Fibroblast of lung (primary cell): ENCODE results near the gene PRDM16. TPM values are rescaled to one million over a fixed set of nuclear protein-coding genes. Genes with fewer than 3 reads are reported as not detected.
A peak's percentile ranks its signal among the peaks of the same experiment; 100 is the strongest.

Experiments used
- DNase-seq, 2 donors: peaks; one replicate each; pipeline versions ENCODE4 v3.0.0 to v3.0.0-alpha.2; 2010; ENCODE audit warnings: low read depth in 2 of 2
- H2AFZ ChIP-seq: 2 replicates; pipeline ENCODE4 v1.5.1; 2012; ENCODE audit warnings: low read length, control low read depth, inconsistent platforms
- H3K27ac ChIP-seq: 2 replicates; pipeline ENCODE4 v1.5.1; 2011; ENCODE audit warnings: low read length, control low read depth; ENCODE audit not compliant: insufficient read depth
- H3K27me3 ChIP-seq: 2 replicates; pipeline ENCODE4 v1.5.1; 2011; ENCODE audit warnings: mild to moderate bottlenecking, low read length; ENCODE audit not compliant: control insufficient read depth, insufficient read depth
- H3K36me3 ChIP-seq: 2 replicates; pipeline ENCODE4 v1.5.1; 2011; ENCODE audit warnings: low read length; ENCODE audit not compliant: control insufficient read depth, insufficient read depth
- H3K4me1 ChIP-seq: 2 replicates; pipeline ENCODE4 v1.5.1; 2011; ENCODE audit warnings: low read length; ENCODE audit not compliant: control insufficient read depth, insufficient read depth; ENCODE audit errors: extremely low read depth
- H3K4me2 ChIP-seq: 2 replicates; pipeline ENCODE4 v1.5.1; 2011; ENCODE audit warnings: low read length, control low read depth; ENCODE audit not compliant: insufficient read depth; ENCODE audit errors: extremely low read depth
- H3K4me3 ChIP-seq, 4 experiments: fragments of 200-600 bp in 1 of 4; sonication (generic) in 1 of 4; replicated peaks in 1 of 4; 2 replicates each; pipeline ENCODE4 v1.5.1; 2011 to 2016; ENCODE audit warnings: low read length in 4 of 4, low read depth in 3 of 4, mild to moderate bottlenecking in 3 of 4, control low read depth in 2 of 4, inconsistent platforms in 1 of 4, mixed read lengths in 1 of 4; ENCODE audit not compliant: insufficient read depth in 1 of 4; ENCODE audit errors: control extremely low read depth in 1 of 4
- H3K79me2 ChIP-seq: 2 replicates; pipeline ENCODE4 v1.5.1; 2012; ENCODE audit warnings: mild to moderate bottlenecking, low read length, inconsistent platforms; ENCODE audit not compliant: control insufficient read depth, insufficient read depth
- H3K9ac ChIP-seq: 2 replicates; pipeline ENCODE4 v1.5.1; 2011; ENCODE audit warnings: mild to moderate bottlenecking, low read length, control low read depth; ENCODE audit not compliant: insufficient read depth
- H3K9me3 ChIP-seq: 2 replicates; pipeline ENCODE4 v1.5.1; 2012; ENCODE audit warnings: low read depth, low read length; ENCODE audit not compliant: control insufficient read depth, insufficient read depth
- H4K20me1 ChIP-seq: 2 replicates; pipeline ENCODE4 v1.5.1; 2011; ENCODE audit warnings: low read length; ENCODE audit not compliant: control insufficient read depth, insufficient read depth; ENCODE audit errors: extremely low read depth
- EZH2 ChIP-seq: IDR thresholded peaks from 2 replicates; pipeline ENCODE4 v1.5.1; 2012; ENCODE audit warnings: low read length, control low read depth, mild to moderate bottlenecking; ENCODE audit errors: missing control alignments
- polyA plus RNA-seq, 2 donors: library from polyadenylated mRNA; depleted of rRNA in 1 of 2; stranded (reverse) in 1 of 2; unstranded in 1 of 2; fragments of >200 nt; gene quantifications; 2 replicates each; pipeline ENCODE4 v1.2.1, GENCODE V29; 2011 to 2012; ENCODE audit warnings: missing spikeins in 1 of 2
- total RNA-seq: library from RNA; depleted of rRNA; stranded (reverse); fragments of >200 nt; gene quantifications from 2 replicates; pipeline ENCODE4 v1.2.1, GENCODE V29; 2014
- TF ChIP-seq, protein P1 (sequence below), 2 donors: IDR thresholded peaks in 1 of 2; conservative IDR thresholded peaks in 1 of 2; 1 replicate in 1 of 2; 2 replicates in 1 of 2; pipeline ENCODE4 v1.5.1; 2011 to 2012; ENCODE audit warnings: low read length in 2 of 2, control low read depth in 1 of 2, inconsistent platforms in 1 of 2, low read depth in 1 of 2, mild to moderate bottlenecking in 1 of 2

PRDM16 gene
- total and polyA plus RNA-seq, 2 donors (not counting 1 experiment from before 2014, with no cell fraction given): 0.30 to 1.8 TPM

DNA sequence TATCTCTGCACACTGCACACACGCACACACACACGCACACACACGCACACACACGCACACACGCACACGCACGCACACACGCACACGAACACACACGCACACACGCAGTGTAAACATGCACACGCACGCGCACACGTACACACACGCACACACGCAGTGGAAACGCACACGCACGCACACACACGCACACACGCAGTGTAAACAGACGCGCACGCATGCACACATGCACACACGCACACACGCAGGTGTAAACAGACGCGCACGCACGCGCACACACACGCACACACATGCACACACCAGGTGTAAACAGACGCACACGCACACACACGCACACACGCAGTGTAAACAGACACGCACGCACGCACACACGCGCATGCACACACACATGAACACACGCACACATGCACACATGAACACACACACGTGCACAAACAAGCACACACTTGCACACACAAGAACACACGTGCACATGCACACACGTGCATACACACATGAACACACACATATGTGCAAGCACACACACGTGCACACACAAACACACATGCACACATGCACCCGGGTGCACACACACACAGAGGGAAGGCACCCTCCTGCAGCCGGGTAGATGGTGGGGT, 45.2 kb downstream of the PRDM16 start:
- H2AFZ ChIP-seq: no peak overlapping the region
- H3K4me1 ChIP-seq: no peaks in the 10 kb centered on the region
- no peak overlapping the region for H3K4me2 ChIP-seq
- H3K36me3 ChIP-seq: no peaks in the 10 kb centered on the region
- TF ChIP-seq, protein P1, sequence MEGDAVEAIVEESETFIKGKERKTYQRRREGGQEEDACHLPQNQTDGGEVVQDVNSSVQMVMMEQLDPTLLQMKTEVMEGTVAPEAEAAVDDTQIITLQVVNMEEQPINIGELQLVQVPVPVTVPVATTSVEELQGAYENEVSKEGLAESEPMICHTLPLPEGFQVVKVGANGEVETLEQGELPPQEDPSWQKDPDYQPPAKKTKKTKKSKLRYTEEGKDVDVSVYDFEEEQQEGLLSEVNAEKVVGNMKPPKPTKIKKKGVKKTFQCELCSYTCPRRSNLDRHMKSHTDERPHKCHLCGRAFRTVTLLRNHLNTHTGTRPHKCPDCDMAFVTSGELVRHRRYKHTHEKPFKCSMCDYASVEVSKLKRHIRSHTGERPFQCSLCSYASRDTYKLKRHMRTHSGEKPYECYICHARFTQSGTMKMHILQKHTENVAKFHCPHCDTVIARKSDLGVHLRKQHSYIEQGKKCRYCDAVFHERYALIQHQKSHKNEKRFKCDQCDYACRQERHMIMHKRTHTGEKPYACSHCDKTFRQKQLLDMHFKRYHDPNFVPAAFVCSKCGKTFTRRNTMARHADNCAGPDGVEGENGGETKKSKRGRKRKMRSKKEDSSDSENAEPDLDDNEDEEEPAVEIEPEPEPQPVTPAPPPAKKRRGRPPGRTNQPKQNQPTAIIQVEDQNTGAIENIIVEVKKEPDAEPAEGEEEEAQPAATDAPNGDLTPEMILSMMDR (conservative IDR thresholded peaks at IDR 0.05 in 1 of 2, IDR thresholded peaks at IDR 0.05 in 1 of 2; ENCODE audit: low read depth in 1 of 2, low read length in 2 of 2): no peak
- no peak for TF ChIP-seq EZH2
- H3K9me3 ChIP-seq: peaks cover 4% of the 10 kb centered on the region
- peak in 1 of 2 donors; percentile 6 for DNase-seq
- H3K27me3 ChIP-seq: no peaks in the 10 kb centered on the region
- H3K79me2 ChIP-seq: no peaks in the 10 kb centered on the region
- H3K4me3 ChIP-seq: no peak overlapping the region
- H3K27ac ChIP-seq: no peak overlapping the region
- no peaks in the 10 kb centered on the region for H4K20me1 ChIP-seq
- H3K9ac ChIP-seq: no peak overlapping the region

DNA sequence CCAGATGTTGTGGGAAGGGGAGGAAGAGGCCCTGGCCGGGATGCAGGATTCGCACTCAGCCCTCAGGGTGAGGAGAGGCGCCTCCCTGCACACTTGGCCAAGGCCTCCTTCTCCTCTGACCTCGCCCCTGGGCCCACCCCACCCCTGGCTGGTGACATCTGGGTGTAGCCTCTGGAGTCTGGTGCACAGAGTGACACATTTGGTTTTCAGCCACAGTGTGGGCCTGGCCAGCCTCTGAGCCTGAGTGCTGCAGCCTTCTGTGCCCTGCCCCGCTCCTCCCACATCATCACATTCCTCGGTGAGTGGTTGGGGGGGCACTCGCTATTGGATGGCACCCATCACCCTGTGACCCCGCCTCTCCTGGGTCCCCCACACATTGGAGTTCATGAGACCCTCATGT, 45.8 kb downstream of the PRDM16 start:
- no peaks in the 10 kb centered on the region for H4K20me1 ChIP-seq
- no peak for DNase-seq
- H3K27ac ChIP-seq: no peak overlapping the region
- no peak overlapping the region for H2AFZ ChIP-seq
- H3K4me1 ChIP-seq: no peaks in the 10 kb centered on the region
- peaks cover 4% of the 10 kb centered on the region for H3K9me3 ChIP-seq
- no peaks in the 10 kb centered on the region for H3K36me3 ChIP-seq
- no peak overlapping the region for H3K4me2 ChIP-seq
- no peak for TF ChIP-seq EZH2
- TF ChIP-seq, protein P1 (conservative IDR thresholded peaks at IDR 0.05 in 1 of 2, IDR thresholded peaks at IDR 0.05 in 1 of 2; ENCODE audit: low read depth in 1 of 2, low read length in 2 of 2): no peak
- no peak overlapping the region for H3K4me3 ChIP-seq
- no peaks in the 10 kb centered on the region for H3K27me3 ChIP-seq
- no peaks in the 10 kb centered on the region for H3K79me2 ChIP-seq
- no peak overlapping the region for H3K9ac ChIP-seq

DNA sequence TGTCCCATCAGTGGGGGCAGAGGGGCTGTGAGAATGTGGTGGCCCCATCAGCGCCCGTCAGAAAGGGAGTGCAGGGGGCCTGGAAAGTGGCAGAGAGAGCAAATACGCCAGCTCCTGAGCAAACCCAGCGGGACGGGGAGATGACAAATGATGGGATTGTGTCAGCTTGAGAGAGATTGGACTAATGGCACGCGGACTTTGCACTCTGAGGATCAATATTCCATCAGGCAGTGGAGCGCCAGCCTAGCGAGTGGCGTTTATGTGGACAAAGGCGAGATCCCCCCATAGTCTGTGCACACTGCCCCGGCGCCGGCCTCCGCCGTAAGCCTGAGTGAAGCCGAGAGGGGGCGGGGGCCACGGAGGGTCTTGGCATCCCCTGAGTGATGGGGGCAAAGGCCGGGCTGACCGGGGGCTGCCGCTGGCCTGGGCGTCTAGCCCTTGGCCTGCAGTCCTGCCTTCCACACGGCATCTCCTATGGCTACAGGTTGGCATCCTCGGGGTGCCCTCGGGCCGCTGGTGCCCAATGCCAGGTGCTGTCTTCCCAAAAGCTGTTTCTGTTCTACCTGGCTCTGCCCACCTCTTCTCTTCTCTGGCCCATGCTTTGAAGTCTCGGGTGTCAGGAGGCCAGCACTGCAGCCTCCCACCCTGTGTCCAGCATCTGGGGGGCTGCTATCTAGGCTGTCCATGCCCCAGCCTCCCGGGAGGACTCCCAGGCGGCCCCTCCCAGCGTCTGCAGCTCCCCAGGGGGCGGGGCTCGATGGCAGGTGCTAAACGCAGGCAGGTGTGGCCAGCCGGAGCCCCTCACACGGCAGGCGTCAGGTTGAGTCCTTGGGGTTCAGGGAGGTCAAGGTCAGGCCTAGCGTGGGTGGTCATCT, 46.5 kb downstream of the PRDM16 start:
- no peaks in the 10 kb centered on the region for H3K79me2 ChIP-seq
- no peaks in the 10 kb centered on the region for H3K4me1 ChIP-seq
- H3K9ac ChIP-seq: no peak overlapping the region
- no peak for DNase-seq
- no peak overlapping the region for H3K4me2 ChIP-seq
- no peaks in the 10 kb centered on the region for H3K27me3 ChIP-seq
- H3K27ac ChIP-seq: no peak overlapping the region
- no peak overlapping the region for H3K4me3 ChIP-seq
- no peak for TF ChIP-seq EZH2
- TF ChIP-seq, protein P1 (conservative IDR thresholded peaks at IDR 0.05 in 1 of 2, IDR thresholded peaks at IDR 0.05 in 1 of 2; ENCODE audit: low read depth in 1 of 2, low read length in 2 of 2): no peak
- no peaks in the 10 kb centered on the region for H3K36me3 ChIP-seq
- H4K20me1 ChIP-seq: no peaks in the 10 kb centered on the region
- no peak overlapping the region for H2AFZ ChIP-seq
- H3K9me3 ChIP-seq: peaks cover 4% of the 10 kb centered on the region
